ENCODE results near the gene LCTL. TPM values are rescaled to one million over a fixed set of nuclear protein-coding genes. Genes with fewer than 3 reads are reported as not detected.

Gene LCTL
- polyA plus RNA-seq, 2 of the 4 experiments (the other 2 are of a cell fraction) = not detected

GRCh38 chr15:66599536-66600239, 33.9 kb upstream of the LCTL start (continued):
- TF ChIP-seq USF2 (IDR thresholded peaks at IDR 0.05) (no peak), ESRRA (IDR thresholded peaks at IDR 0.05; ENCODE audit: borderline replicate concordance, low read length) (no peak)

GRCh38 chr15:66598095-66598815, 32.5 kb upstream of the LCTL start:
- H3K9me3 ChIP-seq = no peaks in the 10 kb centered on the region
- FAIRE-seq = no peak
- no peak for TF ChIP-seq PHF8 (IDR thresholded peaks at IDR 0.05; ENCODE audit: borderline replicate concordance, low read depth)
- TF ChIP-seq ZC3H11A (IDR thresholded peaks at IDR 0.05) = no peak
- TF ChIP-seq MAZ (IDR thresholded peaks at IDR 0.05; ENCODE audit: borderline replicate concordance, low read depth, low read length) = no peak
- TF ChIP-seq EHF (CRISPR knock-in tag; IDR thresholded peaks at IDR 0.05) = no peak
- no peak for TF ChIP-seq HEYL (CRISPR knock-in tag; IDR thresholded peaks at IDR 0.05)
- no peak for TF ChIP-seq HMGXB4 (CRISPR knock-in tag; IDR thresholded peaks at IDR 0.05; ENCODE audit: borderline replicate concordance)
- no peak for TF ChIP-seq ZSCAN20 (CRISPR knock-in tag; IDR thresholded peaks at IDR 0.05)
- no peak for TF ChIP-seq EP300 (IDR thresholded peaks at IDR 0.05)
- no peak for TF ChIP-seq CHD2 (IDR thresholded peaks at IDR 0.05; ENCODE audit: low read length, partially characterized antibody)
- TF ChIP-seq SREBF2 (IDR thresholded peaks at IDR 0.05) = no peak
- no peak for TF ChIP-seq HOXA7 (CRISPR knock-in tag; IDR thresholded peaks at IDR 0.05)
- TF ChIP-seq E2F6 (IDR thresholded peaks at IDR 0.05; ENCODE audit: borderline replicate concordance, low read depth) = no peak
- no peak for TF ChIP-seq JUNB (IDR thresholded peaks at IDR 0.05)
- TF ChIP-seq CTCF (IDR thresholded peaks at IDR 0.05) = no peak
- TF ChIP-seq NPAS2 (CRISPR knock-in tag; IDR thresholded peaks at IDR 0.05; ENCODE audit: borderline replicate concordance) = no peak
- no peak for TF ChIP-seq MYC (IDR thresholded peaks at IDR 0.05; ENCODE audit: borderline replicate concordance, low read length)
- no peak for TF ChIP-seq ZFP36 (IDR thresholded peaks at IDR 0.05; ENCODE audit: borderline replicate concordance, partially characterized antibody)
- no peak for TF ChIP-seq SMC3 (IDR thresholded peaks at IDR 0.05)
- no peak for TF ChIP-seq JUN (IDR thresholded peaks at IDR 0.05)
- no peak for TF ChIP-seq FOSL2 (IDR thresholded peaks at IDR 0.05)
- TF ChIP-seq FOSL2 (CRISPR knock-in tag; IDR thresholded peaks at IDR 0.05) = no peak
- peaks cover 8% of the 10 kb centered on the region for H3K4me1 ChIP-seq
- no peak overlapping the region for H3K4me2 ChIP-seq
- ATAC-seq = no peak
- WGBS (ENCODE audit: missing lambda C conversion rate) = 81% methylated on average over 14 of the region's 14 CpGs
- H3K27ac ChIP-seq = no peak overlapping the region
- POLR2A ChIA-PET = no interaction called here
- no peak overlapping the region for H3K4me3 ChIP-seq
- no peak for DNase-seq (ENCODE audit: low read depth in 1 of 2, low spot score in 1 of 2)
- CTCF ChIA-PET = interaction anchor here (1.1 to 12.5 kb wide), 3 partner anchors 31 to 255 kb away, joined by 3 to 148 read pairs (median 5); no protein-coding TSS in a partner anchor
